HCT116 (cell line): ENCODE data around the gene ABHD17C.

Source experiments
- CBX3 ChIP-seq: IDR thresholded peaks from 2 replicates; pipeline ENCODE4 v1.6.1; 2012; ENCODE audit warnings: low read depth
- CEBPB ChIP-seq: IDR thresholded peaks from 2 replicates; pipeline ENCODE4 v1.6.1; 2012; ENCODE audit warnings: low read depth
- ELF1 ChIP-seq: IDR thresholded peaks from 2 replicates; pipeline ENCODE4 v1.6.1; 2012; ENCODE audit warnings: low read depth, borderline replicate concordance
- EZH2 ChIP-seq: fragments of 200-600 bp; sonication (generic); IDR thresholded peaks from 2 replicates; pipeline ENCODE4 v1.6.1; 2017; ENCODE audit warnings: antibody characterized with exemption, mixed run types
- MAX ChIP-seq: IDR thresholded peaks from 2 replicates; pipeline ENCODE4 v1.6.1; 2012
- POLR2A ChIP-seq: IDR thresholded peaks from 2 replicates; pipeline ENCODE4 v1.7.0; 2011; ENCODE audit warnings: borderline replicate concordance; ENCODE audit not compliant: insufficient read depth, insufficient read length; ENCODE audit errors: extremely low read depth
- POLR2AphosphoS5 ChIP-seq: IDR thresholded peaks from 2 replicates; pipeline ENCODE4 v1.6.1; 2011; ENCODE audit warnings: mild to moderate bottlenecking, low read depth, low read length, moderate library complexity
- REST ChIP-seq: IDR thresholded peaks from 2 replicates; pipeline ENCODE4 v1.6.1; 2012; ENCODE audit warnings: low read depth
- SIN3A ChIP-seq: IDR thresholded peaks from 2 replicates; pipeline ENCODE4 v1.6.1; 2012; ENCODE audit warnings: low read depth
- TCF7L2 ChIP-seq: IDR thresholded peaks from 2 replicates; pipeline ENCODE4 v1.7.0; 2011; ENCODE audit warnings: borderline replicate concordance, inconsistent platforms; ENCODE audit not compliant: insufficient read depth, insufficient read length; ENCODE audit errors: extremely low read depth
- YY1 ChIP-seq: IDR thresholded peaks from 2 replicates; pipeline ENCODE4 v1.6.1; 2011; ENCODE audit warnings: low read length, low read depth, moderate library complexity, mild to moderate bottlenecking; ENCODE audit not compliant: insufficient replicate concordance; ENCODE audit errors: extremely low read depth
- TF ChIP-seq, protein P1 (sequence below): IDR thresholded peaks from 2 replicates; pipeline ENCODE4 v1.6.1; 2012
- TF ChIP-seq, protein P2 (sequence below), 3 experiments: fragments of 200-600 bp in 1 of 3; sonication (generic) in 1 of 3; IDR thresholded peaks in 2 of 3; conservative IDR thresholded peaks in 1 of 3; 2 replicates each; pipeline ENCODE4 v1.5.1; 2012 to 2017; ENCODE audit warnings: low read depth in 2 of 3, low read length in 2 of 3, antibody characterized with exemption in 1 of 3, borderline replicate concordance in 1 of 3, control low read depth in 1 of 3, mild to moderate bottlenecking in 1 of 3, mixed read lengths in 1 of 3, mixed run types in 1 of 3, moderate library complexity in 1 of 3; ENCODE audit not compliant: insufficient read depth in 1 of 3

- TF ChIP-seq, protein P1, sequence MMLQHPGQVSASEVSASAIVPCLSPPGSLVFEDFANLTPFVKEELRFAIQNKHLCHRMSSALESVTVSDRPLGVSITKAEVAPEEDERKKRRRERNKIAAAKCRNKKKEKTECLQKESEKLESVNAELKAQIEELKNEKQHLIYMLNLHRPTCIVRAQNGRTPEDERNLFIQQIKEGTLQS = no peak
- TF ChIP-seq POLR2A (no peak), ELF1 (no peak), CBX3 (no peak), REST (no peak), EZH2 (no peak), POLR2AphosphoS5 (no peak), CEBPB (no peak), MAX (no peak), TCF7L2 (no peak), SIN3A (no peak), YY1 (no peak)
- TF ChIP-seq, protein P2, sequence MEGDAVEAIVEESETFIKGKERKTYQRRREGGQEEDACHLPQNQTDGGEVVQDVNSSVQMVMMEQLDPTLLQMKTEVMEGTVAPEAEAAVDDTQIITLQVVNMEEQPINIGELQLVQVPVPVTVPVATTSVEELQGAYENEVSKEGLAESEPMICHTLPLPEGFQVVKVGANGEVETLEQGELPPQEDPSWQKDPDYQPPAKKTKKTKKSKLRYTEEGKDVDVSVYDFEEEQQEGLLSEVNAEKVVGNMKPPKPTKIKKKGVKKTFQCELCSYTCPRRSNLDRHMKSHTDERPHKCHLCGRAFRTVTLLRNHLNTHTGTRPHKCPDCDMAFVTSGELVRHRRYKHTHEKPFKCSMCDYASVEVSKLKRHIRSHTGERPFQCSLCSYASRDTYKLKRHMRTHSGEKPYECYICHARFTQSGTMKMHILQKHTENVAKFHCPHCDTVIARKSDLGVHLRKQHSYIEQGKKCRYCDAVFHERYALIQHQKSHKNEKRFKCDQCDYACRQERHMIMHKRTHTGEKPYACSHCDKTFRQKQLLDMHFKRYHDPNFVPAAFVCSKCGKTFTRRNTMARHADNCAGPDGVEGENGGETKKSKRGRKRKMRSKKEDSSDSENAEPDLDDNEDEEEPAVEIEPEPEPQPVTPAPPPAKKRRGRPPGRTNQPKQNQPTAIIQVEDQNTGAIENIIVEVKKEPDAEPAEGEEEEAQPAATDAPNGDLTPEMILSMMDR (IDR thresholded peaks at IDR 0.05 in 2 of 3, conservative IDR thresholded peaks at IDR 0.05 in 1 of 3; ENCODE audit: borderline replicate concordance in 1 of 3, insufficient read depth in 1 of 3, low read depth in 2 of 3, low read length in 2 of 3) = no peak
These were observed 92.2 kb downstream of the ABHD17C start for GRCh38 chr15:80787316-80787715.
